Testis (tissue), 2 donors: ENCODE data around the gene UNC80.

Experiments used
- CTCF ChIP-seq, 3 experiments: fragments of 450-650 bp in 2 of 3; fragments of 200-600 bp in 1 of 3; sonication (generic) in 1 of 3; IDR thresholded peaks; one replicate each; pipeline ENCODE4 v1.5.1; 2016 to 2019; ENCODE audit warnings: antibody characterized with exemption in 3 of 3, mild to moderate bottlenecking in 2 of 3, moderate library complexity in 1 of 3
- POLR2A ChIP-seq: fragments of 450-650 bp; IDR thresholded peaks from one replicate; pipeline ENCODE4 v1.6.1; 2017; ENCODE audit warnings: antibody characterized with exemption, mild to moderate bottlenecking, moderate library complexity

- TF ChIP-seq CTCF (IDR thresholded peaks at IDR 0.05), result no peak
- no peak for TF ChIP-seq POLR2A
Observed at GRCh38 chr2:209976698-209977385, 205.2 kb downstream of the UNC80 start.
